Measurements from ENCODE around the gene SRRM3.

Gene SRRM3

DNA sequence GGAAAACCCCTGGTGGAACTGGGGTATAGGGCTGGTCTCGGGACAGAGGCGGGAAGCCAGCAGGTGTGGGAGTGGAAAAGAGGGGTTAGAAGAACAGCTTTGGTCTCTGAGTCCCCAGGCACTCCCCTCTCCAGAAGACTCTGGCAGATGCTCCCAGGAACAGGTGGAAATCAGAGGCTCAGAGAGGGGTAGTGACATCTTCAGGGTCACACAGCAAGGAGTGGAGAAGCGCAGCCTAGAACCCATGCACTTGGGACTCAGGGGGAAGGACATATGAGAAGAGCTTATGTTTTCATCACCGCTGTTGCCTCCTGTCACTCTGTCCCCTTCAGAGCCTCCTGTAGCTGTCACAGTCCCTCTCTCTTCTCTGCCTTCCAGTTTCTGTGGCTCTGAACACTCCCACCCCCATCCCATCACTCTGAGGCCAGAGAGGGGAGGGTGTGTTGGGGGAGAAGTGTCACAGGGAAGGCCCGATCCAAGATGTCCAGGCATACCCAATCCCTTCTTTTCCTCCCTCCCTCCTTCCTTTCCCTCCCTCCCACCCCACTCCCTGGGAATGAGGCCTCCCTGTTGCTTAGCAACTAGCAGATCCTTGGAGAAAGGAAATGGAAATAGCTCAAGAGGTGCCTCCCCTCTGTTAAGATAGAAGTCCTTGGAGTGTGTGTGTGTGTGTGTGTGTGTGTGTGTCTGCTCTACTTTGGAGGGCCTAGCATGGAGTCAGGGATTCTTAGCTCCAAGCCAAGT, 32.0 kb downstream of the SRRM3 start:
- H3K4me1 ChIP-seq (ENCODE audit: control insufficient read depth, insufficient read depth, low read length), result no peaks in the 10 kb centered on the region
- POLR2A ChIA-PET, result interaction anchor here (0.5 to 1.0 kb wide), 2 partner anchors 23 to 85 kb away, joined by 3 to 6 read pairs; no protein-coding TSS in a partner anchor
- TF ChIP-seq INSM2 (tag by site-specific recombination; IDR thresholded peaks at IDR 0.05) (no peak), ZNF341 (tag by site-specific recombination; IDR thresholded peaks at IDR 0.05; ENCODE audit: low read depth) (peak; percentile 7; the same call in 1 of the 2 replicates), ZNF768 (tag by site-specific recombination; IDR thresholded peaks at IDR 0.05) (peak; percentile 63; the same call in 1 of the 2 replicates)
- TF ChIP-seq, protein P1, sequence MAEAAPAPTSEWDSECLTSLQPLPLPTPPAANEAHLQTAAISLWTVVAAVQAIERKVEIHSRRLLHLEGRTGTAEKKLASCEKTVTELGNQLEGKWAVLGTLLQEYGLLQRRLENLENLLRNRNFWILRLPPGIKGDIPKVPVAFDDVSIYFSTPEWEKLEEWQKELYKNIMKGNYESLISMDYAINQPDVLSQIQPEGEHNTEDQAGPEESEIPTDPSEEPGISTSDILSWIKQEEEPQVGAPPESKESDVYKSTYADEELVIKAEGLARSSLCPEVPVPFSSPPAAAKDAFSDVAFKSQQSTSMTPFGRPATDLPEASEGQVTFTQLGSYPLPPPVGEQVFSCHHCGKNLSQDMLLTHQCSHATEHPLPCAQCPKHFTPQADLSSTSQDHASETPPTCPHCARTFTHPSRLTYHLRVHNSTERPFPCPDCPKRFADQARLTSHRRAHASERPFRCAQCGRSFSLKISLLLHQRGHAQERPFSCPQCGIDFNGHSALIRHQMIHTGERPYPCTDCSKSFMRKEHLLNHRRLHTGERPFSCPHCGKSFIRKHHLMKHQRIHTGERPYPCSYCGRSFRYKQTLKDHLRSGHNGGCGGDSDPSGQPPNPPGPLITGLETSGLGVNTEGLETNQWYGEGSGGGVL (tag by site-specific recombination; IDR thresholded peaks at IDR 0.05), result peak; percentile 60
- no peaks in the 10 kb centered on the region for H3K9me3 ChIP-seq (ENCODE audit: control insufficient read depth, insufficient read depth, low read depth, low read length)
- H3K4me3 ChIP-seq (ENCODE audit: low read depth, low read length), result no peak overlapping the region
- CTCF ChIA-PET, result interaction anchor here (0.7 to 1.5 kb wide), 3 partner anchors 29 to 55 kb away, joined by 3 to 5 read pairs (median 3); no protein-coding TSS in a partner anchor
- no peak overlapping the region for H3K27ac ChIP-seq (ENCODE audit: extremely low read depth, low read depth, low read length)
- H3K36me3 ChIP-seq (ENCODE audit: control insufficient read depth in 2 of 2, insufficient read depth in 1 of 2, low read length in 2 of 2), result no peaks in the 10 kb centered on the region

- CTCF ChIA-PET, result interaction anchor here (0.7 to 1.5 kb wide), 3 partner anchors 28 to 56 kb away, joined by 3 to 5 read pairs (median 3); no protein-coding TSS in a partner anchor
- TF ChIP-seq ZNF514 (tag by site-specific recombination; IDR thresholded peaks at IDR 0.05) (no peak), ZSCAN30 (tag by site-specific recombination; IDR thresholded peaks at IDR 0.05) (no peak), GLI2 (tag by site-specific recombination; IDR thresholded peaks at IDR 0.05; ENCODE audit: borderline replicate concordance, low read depth) (no peak), FEZF1 (tag by site-specific recombination; IDR thresholded peaks at IDR 0.05) (no peak)
- TF ChIP-seq, protein P2, sequence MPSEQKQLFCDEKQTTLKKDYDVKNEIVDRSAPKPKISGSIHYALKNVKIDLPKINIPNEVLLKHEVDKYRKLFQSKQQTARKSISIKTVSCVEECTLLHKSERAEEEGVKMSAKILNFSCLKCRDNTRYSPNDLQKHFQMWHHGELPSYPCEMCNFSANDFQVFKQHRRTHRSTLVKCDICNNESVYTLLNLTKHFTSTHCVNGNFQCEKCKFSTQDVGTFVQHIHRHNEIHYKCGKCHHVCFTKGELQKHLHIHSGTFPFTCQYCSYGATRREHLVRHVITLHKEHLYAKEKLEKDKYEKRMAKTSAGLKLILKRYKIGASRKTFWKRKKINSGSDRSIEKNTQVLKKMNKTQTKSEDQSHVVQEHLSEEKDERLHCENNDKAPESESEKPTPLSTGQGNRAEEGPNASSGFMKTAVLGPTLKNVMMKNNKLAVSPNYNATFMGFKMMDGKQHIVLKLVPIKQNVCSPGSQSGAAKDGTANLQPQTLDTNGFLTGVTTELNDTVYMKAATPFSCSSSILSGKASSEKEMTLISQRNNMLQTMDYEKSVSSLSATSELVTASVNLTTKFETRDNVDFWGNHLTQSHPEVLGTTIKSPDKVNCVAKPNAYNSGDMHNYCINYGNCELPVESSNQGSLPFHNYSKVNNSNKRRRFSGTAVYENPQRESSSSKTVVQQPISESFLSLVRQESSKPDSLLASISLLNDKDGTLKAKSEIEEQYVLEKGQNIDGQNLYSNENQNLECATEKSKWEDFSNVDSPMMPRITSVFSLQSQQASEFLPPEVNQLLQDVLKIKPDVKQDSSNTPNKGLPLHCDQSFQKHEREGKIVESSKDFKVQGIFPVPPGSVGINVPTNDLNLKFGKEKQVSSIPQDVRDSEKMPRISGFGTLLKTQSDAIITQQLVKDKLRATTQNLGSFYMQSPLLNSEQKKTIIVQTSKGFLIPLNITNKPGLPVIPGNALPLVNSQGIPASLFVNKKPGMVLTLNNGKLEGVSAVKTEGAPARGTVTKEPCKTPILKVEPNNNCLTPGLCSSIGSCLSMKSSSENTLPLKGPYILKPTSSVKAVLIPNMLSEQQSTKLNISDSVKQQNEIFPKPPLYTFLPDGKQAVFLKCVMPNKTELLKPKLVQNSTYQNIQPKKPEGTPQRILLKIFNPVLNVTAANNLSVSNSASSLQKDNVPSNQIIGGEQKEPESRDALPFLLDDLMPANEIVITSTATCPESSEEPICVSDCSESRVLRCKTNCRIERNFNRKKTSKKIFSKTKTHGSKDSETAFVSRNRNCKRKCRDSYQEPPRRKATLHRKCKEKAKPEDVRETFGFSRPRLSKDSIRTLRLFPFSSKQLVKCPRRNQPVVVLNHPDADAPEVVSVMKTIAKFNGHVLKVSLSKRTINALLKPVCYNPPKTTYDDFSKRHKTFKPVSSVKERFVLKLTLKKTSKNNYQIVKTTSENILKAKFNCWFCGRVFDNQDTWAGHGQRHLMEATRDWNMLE (tag by site-specific recombination; conservative IDR thresholded peaks at IDR 0.05; ENCODE audit: low read depth), result no peak
- POLR2A ChIA-PET, result interaction anchor here (1.0 kb wide), 1 partner anchor 84 kb away, joined by 3 read pairs; no protein-coding TSS in a partner anchor
- Histone ChIP-seq H3K9me3 (ENCODE audit: control insufficient read depth, insufficient read depth, low read depth, low read length) (no peaks in the 10 kb centered on the region), H3K27ac (ENCODE audit: extremely low read depth, low read depth, low read length) (no peak overlapping the region), H3K4me1 (ENCODE audit: control insufficient read depth, insufficient read depth, low read length) (no peaks in the 10 kb centered on the region), H3K4me3 (ENCODE audit: low read depth, low read length) (no peak overlapping the region), H3K36me3 (ENCODE audit: control insufficient read depth in 2 of 2, insufficient read depth in 1 of 2, low read length in 2 of 2) (no peaks in the 10 kb centered on the region)
These were observed 32.5 kb downstream of the SRRM3 start for GRCh38 chr7:76234282-76234584.

DNA sequence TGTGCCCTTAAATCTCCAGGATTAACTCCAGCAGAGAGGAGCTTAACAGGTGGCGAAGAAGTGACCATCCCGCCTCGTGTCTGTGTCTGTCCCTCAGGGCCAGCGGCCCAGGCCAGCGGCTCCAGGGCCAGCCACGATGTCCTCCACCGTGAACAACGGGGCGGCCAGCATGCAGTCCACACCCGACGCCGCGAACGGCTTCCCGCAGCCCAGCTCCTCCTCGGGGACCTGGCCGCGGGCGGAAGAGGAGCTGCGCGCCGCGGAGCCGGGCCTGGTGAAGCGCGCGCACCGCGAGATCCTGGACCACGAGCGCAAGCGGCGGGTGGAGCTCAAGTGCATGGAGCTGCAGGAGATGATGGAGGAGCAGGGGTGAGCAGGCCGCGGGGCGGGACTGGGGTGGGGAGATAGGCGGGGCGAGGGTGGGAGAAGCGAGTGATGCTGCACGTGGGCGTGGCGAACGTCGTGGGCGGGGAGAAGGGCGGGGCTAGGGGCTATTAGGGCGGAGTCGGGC, 33.3 kb downstream of the SRRM3 start:
- Histone ChIP-seq H3K27ac (ENCODE audit: extremely low read depth, low read depth, low read length) (no peak overlapping the region), H3K36me3 (ENCODE audit: control insufficient read depth in 2 of 2, insufficient read depth in 1 of 2, low read length in 2 of 2) (no peaks in the 10 kb centered on the region), H3K4me3 (ENCODE audit: low read depth, low read length) (no peak overlapping the region), H3K4me1 (ENCODE audit: control insufficient read depth, insufficient read depth, low read length) (no peaks in the 10 kb centered on the region), H3K9me3 (ENCODE audit: control insufficient read depth, insufficient read depth, low read depth, low read length) (no peaks in the 10 kb centered on the region)
- CTCF ChIA-PET, result interaction anchor here (1.5 kb wide), 1 partner anchor 57 kb away, joined by 5 read pairs; no protein-coding TSS in a partner anchor
- POLR2A ChIA-PET, result interaction anchor here (0.6 to 1.0 kb wide), 2 partner anchors 83 to 126 kb away, joined by 3 to 4 read pairs; no protein-coding TSS in a partner anchor
- TF ChIP-seq EGR2 (tag by site-specific recombination; IDR thresholded peaks at IDR 0.05; ENCODE audit: low read depth) (peak; percentile 44; the same call in 1 of the 2 replicates), ZNF155 (tag by site-specific recombination; IDR thresholded peaks at IDR 0.05) (no peak), BCL11B (tag by site-specific recombination; IDR thresholded peaks at IDR 0.05; ENCODE audit: low read depth) (no peak), ZFHX2 (tag by site-specific recombination; conservative IDR thresholded peaks at IDR 0.05) (peak; percentile 61)
- TF ChIP-seq, protein P2 (tag by site-specific recombination; conservative IDR thresholded peaks at IDR 0.05; ENCODE audit: low read depth), result no peak

All from HEK293 (cell line).